Astrocyte of the cerebellum (primary cell): ENCODE results near the gene NLRP8.
"Not testable (repeated sequence)": the region's sequence is repeated elsewhere in the genome, so short reads cannot be mapped to it uniquely, and the experiment has no call there.

Source experiments
- DNase-seq: peaks from one replicate; pipeline ENCODE4 v3.0.0-alpha.2; 2011; ENCODE audit warnings: low read depth
- H3K4me3 ChIP-seq: 2 replicates; pipeline ENCODE4 v1.5.1; 2011; ENCODE audit warnings: mild to moderate bottlenecking, low read depth, low read length, moderate library complexity
- in situ Hi-C: cut with HindIII; loops from 2 replicates; pipeline ENCODE4 v1.10.0; 2017; ENCODE audit warnings: low sequenced_read_pairs
- TF ChIP-seq, protein P1 (sequence below): IDR thresholded peaks from 2 replicates; pipeline ENCODE4 v1.5.1; 2012; ENCODE audit warnings: low read length, low read depth, moderate library complexity, mild to moderate bottlenecking; ENCODE audit errors: missing control alignments

Gene NLRP8

DNA sequence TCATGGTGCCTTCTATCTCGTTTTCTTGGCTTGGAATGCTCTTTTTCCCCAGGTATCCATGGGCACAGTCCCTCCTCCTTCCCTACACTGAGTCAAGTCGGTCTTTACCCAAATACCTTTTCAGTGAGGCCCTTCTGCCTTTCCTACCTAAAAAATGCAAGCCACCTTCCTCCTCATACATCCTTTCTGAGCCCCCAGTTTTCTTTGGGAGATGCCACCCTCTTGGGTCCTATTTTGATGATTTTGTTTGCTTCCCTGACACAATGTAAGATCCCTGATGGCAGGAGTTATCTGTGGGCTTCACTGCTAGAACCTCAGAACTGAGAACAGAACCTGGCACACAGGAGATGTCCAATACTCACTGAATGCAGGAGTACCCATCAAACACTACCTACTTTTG is 37.8 kb upstream of the NLRP8 start:
- in situ Hi-C loops = no loop called here
- no peak overlapping the region for H3K4me3 ChIP-seq
- DNase-seq = no peak
- TF ChIP-seq, protein P1, sequence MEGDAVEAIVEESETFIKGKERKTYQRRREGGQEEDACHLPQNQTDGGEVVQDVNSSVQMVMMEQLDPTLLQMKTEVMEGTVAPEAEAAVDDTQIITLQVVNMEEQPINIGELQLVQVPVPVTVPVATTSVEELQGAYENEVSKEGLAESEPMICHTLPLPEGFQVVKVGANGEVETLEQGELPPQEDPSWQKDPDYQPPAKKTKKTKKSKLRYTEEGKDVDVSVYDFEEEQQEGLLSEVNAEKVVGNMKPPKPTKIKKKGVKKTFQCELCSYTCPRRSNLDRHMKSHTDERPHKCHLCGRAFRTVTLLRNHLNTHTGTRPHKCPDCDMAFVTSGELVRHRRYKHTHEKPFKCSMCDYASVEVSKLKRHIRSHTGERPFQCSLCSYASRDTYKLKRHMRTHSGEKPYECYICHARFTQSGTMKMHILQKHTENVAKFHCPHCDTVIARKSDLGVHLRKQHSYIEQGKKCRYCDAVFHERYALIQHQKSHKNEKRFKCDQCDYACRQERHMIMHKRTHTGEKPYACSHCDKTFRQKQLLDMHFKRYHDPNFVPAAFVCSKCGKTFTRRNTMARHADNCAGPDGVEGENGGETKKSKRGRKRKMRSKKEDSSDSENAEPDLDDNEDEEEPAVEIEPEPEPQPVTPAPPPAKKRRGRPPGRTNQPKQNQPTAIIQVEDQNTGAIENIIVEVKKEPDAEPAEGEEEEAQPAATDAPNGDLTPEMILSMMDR = no peak

DNA sequence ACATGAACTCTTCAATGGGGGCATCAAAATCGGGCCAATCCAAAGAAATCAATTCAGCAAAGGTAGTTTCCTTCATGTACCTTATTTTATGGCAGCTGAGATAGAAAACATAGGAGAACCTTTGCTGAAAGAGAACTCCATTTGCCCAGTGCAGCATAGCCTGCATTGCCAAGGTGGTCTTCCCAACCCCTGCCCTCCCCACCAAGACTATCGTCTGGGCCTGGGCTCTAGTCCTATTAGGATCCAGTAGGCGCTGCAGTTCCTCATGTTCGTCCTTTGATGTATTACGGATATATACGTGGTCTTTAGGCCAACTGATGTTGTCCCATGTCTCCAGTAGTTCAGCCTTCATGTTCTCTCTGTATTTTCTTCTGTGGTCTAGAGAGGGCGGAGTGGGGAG is 34.7 kb upstream of the NLRP8 start:
- in situ Hi-C loops = no loop called here
- no peak for DNase-seq
- TF ChIP-seq, protein P1 = no peak
- no peak overlapping the region for H3K4me3 ChIP-seq

DNA sequence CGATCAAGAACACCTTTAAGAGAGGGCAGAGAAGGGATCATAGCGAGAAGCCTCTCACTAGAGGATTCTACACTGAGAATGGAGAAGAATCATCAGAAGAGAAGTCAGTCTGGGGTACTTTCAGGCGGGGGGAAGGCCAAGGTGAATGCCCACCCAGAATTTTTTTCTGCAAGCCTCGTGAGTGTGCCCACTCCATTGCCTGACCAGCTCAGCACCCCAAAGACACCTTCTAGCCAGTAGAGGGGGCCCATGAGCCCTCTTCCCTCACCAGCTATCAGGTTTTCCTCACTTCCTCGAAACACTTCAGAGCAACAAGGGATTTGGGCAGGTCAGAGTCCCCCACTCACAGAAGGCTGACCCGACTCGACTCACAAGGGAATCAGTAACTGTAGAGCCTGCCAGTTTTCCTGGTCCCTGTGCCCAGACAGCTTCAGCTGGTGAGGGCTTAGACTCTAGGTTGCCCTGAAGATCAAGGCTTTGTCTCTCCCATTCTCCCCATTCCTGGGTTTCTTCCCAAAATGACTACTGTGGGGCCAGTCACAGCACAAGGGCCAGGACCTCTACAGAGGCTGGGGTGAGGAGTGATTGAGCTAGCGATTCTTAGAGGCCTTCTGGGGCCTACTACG is 33.9 kb upstream of the NLRP8 start:
- no peak for DNase-seq
- in situ Hi-C loops = no loop called here
- TF ChIP-seq, protein P1 = no peak
- H3K4me3 ChIP-seq = no peak overlapping the region

DNA sequence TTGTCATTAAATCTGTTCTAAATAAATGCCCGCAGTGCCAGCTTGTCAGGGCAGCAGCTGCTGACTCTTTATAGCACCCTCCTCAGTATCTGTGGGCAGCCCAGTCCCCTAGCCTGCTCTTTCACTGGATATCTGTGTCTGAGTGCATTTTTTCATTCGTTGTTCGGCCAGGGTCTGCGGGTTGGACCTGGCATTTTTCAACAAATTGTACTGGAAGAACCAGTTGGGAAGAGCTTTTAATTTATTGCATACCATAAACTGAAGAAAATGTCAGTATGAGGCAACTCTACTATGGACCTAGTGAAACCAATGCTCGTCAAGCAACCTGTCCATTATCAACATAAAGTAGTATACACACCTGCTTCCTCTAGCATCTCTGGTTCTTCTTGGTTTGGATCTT is 24.1 kb upstream of the NLRP8 start:
- TF ChIP-seq, protein P1 = no peak
- H3K4me3 ChIP-seq = no peak overlapping the region
- no peak for DNase-seq
- in situ Hi-C loops = no loop called here

DNA sequence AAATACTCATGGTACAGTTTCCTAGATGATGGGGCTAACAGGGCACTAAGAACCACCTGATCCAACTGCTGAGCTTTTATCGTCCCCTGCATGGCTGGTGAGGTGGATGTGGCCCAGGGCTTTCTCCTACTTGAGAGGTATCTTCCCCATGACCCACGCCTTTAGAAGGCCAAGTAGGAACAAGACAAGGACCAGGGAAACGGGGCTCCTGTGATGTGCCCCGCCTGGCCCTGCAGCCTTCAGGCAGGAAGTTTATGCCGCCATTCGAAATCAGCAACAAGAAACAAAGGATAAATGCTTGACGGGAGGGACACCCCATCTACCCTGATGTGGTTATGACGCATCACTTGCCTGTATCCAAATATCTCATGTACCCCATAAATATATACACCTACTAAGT is 19.6 kb upstream of the NLRP8 start:
- DNase-seq = no peak
- in situ Hi-C loops = no loop called here

DNA sequence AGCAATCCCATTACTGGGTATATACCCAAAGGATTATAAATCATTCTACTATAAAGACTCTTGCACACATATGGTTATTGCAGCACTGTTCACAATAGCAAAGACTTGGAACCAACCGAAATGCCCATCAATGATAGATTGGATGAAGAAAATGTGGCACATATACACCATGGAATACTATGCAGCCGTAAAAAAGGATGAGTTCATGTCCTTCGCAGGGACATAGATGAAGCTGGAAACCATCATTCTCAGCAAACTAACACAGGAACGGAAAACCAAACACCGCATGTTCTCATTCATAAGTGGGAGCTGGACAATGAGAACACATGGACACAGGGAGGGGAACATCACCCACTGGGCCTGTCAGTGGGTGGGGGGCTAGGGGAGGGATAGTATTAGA is 18.4 kb upstream of the NLRP8 start:
- DNase-seq, H3K4me3 ChIP-seq, in situ Hi-C loops: not testable (repeated sequence)

More for the DNA sequence above, 19.6 kb upstream of the NLRP8 start:
- H3K4me3 ChIP-seq = no peak overlapping the region
- TF ChIP-seq, protein P1 = no peak

DNA sequence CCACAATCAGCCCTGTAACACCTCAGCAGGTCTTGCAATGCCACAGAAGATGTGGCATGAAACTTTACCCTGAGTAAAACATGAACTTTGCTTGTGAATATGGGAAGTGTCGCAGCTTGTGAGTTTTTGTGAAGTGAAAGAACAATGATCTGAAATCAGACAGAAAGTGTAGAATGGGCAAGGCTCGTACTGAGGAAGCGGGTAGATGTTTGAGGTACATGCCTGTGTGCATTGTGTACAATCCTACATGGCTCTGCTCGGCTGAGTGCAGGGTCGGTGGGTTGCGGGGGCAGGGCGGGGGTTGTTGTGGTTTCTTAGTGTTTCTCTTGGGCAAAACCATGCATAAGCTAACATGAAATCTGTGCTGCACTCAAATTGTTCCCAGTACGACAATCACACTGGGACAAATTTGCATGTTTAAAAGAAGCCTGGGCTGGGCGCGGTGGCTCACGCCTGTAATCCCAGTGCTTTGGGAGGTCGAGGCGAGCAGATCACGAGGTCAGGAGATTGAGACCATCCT is 16.6 kb upstream of the NLRP8 start:
- no peak overlapping the region for H3K4me3 ChIP-seq
- TF ChIP-seq, protein P1 = no peak
- DNase-seq = no peak
- in situ Hi-C loops = no loop called here
